GM21526 (cell line): ENCODE data around the gene MAPKAPK2.
A peak's percentile ranks its signal among the peaks of the same experiment; 100 is the strongest.
"Not testable (repeated sequence)": the region's sequence is repeated elsewhere in the genome, so short reads cannot be mapped to it uniquely, and the experiment has no call there.

Source experiments
- ATAC-seq: cut with Tn5 transposase; IDR thresholded peaks from one replicate; pipeline ENCODE4 v1.9.1; 2021; ENCODE audit warnings: moderate library complexity; ENCODE audit not compliant: unreplicated experiment, low FRiP score

The MAPKAPK2 gene

DNA sequence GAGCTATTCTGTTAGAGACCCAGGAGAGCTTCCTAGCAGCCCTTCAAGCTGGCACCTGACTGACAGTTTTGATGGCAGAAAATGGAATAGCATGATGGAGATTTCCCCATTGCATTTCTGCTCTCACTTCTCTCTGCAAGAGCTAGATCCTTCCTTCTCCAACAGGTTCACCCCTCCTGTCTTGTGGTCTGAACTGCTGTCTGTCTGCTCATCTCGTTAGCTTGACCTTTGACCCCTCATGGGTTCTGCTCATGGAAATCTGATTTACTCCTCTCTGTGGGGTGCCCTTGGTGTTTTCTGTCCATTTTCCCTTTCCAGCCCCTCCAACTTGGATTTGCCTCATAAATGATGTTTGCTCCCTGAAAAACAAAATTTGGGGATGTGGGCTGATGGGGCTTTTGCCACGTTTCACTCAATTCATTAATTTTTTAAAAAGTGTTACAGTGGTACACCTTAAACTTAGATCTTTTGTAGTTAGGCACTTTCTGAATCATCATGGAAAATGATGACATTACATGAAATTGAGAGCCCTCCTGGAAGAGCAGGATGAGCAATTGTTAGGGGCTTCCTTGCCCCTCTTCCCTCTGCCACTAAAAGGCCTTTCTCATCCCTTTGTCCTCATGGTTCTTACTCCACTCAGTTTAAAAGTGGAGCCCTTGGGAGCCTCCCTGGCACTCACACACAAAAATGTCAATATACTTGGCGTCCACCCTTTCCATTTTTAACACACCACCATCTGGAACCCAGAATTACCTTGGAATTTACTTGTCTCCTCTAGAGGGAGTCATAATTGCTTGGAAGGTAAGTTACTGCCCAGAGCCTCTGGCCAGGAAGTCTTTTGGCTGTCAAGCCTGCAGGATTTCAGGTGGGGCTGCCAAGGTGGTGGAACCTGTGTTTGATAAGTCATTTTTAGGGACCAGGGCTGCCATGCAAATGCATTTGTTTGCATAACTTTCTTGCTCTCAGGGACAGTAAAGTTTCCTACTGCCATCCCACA lies 54.0 kb downstream of the MAPKAPK2 start:
- ATAC-seq: peak; percentile 7

DNA sequence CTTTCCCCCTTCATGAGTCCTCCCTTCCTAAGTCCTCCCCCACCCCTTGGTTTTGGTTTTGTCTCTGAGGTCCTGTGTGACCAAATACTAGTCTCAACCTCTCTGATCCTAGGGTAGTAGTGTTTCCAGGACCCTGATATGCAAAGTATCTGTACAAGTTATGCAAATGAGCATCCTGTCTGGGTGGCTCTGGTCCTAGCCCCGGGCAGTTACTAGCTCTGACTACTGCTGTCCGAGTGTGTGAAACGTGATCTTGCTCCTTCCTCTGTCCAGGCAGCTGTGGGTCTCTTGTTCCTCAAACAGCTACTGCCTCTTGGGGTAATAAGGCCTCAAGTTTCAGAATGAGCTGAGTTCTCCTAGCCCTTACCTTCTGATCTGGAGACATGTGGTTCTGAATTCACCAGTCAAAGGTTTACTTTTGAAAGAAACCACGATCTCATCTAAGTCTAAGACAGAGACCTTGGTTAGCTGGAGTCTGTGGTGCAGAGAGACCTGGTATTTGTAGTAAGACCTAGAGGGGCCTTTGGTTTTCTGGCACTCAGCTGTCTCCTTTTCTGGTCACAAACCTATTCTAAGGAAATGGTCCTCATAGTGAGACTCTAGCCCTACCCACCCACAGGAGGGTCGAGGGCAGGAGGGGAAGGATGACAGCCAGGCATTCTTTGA lies 54.8 kb downstream of the MAPKAPK2 start:
- ATAC-seq: peak; percentile 78

DNA sequence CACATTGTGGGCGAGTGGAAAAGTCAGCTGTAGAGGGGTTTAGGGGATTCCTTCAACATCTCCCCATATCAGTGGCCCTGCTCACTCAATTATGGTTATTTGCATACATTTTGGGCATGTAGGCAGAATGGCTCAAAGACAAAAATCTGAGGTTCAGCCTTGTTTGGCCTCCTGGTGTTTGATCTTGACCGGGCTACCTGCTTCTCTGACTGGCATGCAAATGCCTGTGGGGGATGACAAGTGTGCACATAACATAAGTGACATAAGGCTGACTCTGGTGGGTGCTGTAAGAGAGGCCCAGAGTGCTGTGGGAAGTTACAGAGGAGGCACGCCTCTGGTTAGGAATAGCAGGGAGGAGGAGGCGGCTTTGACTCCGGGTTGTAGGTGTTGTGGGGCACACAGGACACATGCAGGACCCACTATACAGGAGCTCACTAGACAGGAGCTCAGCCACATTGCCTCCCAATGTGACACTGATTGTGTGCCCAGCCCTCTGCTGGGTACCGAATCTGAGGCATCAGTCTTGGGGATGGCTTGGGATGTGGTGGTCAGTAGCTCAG lies 56.5 kb downstream of the MAPKAPK2 start:
- no peak for ATAC-seq

DNA sequence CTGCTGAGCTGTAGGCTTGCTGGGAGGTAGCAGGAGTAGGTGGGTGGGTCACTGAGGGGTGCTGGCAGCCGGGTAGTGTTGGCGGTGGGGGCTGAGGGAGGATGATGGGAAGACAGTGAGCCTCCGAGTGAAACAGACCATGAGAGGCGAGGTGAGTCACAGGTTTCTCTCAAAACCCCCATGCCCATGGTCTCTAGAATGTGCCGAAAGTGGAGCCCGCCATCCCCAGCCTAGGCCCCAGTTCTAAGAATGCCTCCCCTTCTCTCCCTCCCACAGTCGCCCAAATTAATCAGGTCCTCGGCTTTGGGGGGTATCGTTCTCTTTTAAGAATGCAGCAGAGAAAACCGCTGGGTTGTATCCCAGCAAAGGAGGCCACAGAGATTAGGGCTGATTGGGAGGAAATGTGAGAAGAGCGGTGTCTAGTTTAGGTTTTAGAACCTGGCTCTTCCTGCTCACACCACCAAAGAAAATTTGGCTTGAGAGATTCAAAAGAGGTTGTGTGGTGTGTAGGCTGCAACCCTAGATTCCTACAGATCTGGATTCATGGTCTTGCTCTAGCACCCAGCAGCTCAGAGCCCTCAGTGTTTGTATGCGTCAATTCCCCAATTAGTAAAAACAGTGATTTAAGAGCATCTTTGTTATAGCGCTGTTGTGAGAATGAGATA lies 58.1 kb downstream of the MAPKAPK2 start:
- ATAC-seq: no peak

DNA sequence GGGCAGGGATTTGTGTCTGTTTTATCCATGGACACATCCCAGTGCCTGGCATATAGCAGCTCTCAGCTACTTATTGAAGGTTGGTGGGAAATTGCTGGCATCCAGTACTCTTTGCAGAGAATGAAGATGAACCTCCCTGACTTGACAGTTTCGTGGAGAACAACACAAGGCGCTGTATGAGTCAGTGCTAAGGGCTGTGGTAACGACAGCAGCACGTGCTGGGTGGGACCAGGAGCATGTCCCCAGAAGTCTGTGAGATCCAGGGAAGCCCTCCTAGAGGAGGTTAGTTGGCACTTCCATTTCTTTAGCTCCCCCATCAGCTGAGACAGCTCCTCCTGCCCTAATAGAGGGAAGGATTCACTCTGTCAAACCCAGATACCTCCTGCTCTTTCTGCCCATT lies 60.0 kb downstream of the MAPKAPK2 start:
- no peak for ATAC-seq

DNA sequence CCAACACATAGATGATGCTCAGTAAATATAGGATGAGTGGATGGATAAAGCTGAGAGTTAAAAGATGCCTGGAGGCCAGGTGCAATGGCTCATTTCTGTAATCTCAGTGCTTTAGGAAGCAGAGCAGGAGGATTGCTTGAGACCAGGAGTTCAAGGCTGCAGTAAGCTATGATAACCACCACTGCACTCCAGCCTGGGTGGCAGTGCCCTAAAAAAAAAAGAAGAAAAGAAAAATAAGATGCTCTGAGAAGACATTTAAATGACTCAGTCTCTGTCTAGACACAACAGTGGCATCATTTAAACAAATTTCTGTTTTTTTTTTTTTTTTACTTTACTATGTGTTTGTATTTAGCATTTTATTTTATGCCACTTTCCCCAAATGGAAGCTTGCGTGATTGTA lies 60.6 kb downstream of the MAPKAPK2 start:
- ATAC-seq: no peak

DNA sequence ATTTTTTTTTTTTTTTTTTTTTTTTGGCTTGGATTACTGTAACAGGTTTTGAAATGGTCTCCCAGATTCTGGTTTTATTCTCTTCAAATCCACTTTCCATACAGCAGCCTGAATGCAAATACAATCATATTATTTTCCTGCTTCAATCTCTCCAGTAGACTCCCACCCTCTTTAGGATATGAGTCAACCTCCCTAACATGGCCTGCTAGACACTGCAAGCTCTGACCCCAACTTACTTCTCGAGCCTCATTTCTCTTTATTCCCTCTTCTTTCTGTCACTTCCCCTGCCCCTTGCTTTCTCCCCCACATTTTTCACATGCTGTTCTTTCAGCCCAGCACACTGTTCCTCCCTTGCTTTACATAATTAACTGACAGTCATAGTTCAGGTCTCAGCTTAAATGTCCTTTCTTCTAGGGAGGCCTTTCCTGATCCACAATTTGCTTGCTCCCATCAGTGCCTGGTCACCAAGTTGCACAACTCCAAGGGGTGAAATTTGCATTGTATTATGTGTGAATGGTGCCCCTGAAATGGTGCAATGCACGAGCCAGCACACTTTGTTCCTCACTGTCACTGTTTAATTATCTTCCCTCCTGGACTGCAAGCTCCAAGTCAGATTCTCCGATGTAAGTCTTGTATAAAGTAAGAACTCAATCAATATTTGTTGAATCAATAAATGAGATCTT lies 63.8 kb downstream of the MAPKAPK2 start:
- no peak for ATAC-seq

DNA sequence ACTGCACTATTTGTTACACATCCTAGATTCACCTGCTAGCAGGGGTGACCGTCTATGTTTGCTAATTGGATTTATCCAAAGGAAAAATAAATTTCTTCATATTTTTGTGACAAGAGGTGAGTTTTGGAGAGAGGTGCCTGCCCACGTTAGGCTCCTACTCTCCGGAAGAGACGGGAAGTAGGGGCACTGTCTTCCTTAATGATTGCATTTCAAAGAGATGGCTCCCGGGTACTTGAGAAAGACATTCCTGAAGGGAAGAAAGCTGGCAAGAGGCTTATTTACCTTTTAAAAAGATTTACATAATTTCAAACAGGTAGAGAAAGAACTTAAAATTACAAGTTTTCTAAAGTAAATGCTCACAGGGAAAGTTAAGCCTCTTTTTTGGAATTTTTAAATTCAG lies 67.2 kb downstream of the MAPKAPK2 start:
- no peak for ATAC-seq

DNA sequence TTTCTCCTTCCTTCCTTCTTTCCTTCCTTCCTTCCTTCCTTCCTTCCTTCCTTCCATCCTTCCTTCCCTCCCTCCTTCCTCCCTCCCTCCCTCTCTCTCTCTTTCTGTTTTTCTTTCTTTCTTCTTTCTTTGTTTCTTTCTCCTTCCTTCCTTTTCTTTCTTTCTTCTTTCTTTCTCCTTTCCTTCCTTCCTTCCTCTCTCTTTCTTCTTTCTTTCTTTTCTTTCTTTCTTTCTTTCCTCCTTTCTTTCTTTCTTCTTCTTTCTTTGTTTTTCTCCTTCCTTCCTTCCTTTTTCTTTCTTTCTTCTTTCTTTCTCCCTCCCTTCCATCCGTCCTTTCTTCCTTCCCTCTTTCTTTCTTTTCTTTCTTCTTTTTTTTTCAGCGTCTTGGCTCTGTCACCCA lies 67.8 kb downstream of the MAPKAPK2 start:
- no peak for ATAC-seq

DNA sequence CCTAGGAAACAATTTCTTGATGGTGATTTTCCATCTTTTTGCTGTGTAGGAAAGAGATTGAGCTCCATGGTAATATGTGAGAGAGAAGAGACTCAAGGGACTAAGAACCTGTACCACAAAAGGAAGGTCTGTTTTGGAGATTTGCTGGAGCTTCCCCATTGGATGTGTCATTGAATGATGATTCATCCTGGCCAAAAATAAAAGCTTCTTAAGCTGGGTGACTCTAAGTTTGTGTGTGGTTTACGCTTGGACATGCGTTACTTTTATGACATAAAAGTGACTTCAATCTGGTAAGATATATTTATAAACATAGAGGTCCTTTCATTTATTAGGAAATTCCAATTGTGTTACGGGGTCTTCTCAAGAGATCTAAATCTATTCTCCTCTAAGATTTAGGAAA lies 68.4 kb downstream of the MAPKAPK2 start:
- no peak for ATAC-seq

DNA sequence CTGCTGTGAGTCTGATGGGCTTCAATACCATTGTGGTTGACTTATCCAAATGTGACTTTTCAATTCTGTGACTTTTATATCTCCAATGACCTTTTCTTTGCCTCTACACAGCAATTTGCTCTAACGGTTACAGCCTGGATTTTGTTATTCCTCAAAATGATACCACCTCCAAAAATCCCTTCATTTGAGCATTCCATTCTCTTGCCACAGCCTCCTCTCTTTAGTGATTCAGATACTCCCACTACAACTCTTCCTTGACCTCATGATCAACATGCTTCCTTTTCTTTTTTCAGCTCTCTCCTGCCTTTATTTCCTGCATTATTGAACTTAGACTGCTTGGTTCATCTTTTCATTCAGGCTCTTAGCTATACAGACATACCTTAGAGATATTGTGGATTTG lies 69.3 kb downstream of the MAPKAPK2 start:
- ATAC-seq: no peak

DNA sequence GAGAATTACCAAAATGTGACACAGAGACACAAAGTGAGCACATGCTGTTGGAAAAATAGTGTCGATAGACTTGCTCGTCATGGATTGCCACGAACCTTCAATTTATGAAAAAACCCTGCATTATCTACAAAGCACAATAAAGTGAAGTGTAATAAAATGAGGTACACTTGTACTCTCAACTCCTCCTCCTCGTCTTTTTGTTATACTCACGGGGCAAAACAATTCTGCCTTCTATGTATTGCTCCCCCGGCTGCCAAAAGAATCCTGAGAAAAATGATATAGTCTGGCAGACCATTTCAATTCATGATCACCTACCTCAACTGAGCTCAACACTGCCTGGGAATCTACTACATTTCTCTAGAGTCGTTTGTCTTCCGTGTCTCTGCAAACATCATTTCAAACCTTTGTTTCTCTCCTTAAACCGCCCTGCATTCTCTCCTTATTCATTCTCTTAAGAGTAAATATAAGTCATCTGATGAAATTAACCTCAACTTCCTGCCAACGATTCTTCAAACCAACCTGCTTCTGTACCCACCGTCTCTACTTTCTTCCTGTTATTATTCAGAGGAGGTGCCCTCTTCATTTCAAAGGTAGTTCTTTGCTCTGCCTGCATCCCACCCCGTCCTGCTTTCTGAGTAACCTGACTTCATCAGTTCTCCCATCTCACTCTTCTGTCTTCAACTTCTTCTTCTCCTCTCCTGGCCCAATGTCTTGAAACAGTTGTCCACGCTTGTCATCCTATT lies 73.0 kb downstream of the MAPKAPK2 start:
- ATAC-seq: no peak

DNA sequence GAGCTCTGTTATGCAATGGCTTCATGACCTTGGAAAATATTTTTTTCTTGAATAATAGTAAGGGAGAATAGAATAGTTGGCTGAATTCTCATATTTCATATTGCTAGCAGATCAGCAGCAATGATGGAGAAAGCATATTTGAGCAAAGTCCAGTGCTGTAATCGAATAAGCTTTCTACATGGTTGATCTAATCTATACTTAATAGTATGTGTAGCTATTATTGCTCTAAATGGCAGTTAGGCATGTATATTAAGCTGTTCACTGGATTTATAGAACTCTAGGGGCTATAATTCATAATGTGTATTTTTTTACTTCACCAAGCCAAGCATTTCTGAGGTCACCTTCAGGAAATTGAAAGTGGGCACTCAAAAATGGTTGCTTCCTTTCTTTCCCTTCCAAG lies 75.9 kb downstream of the MAPKAPK2 start:
- no peak for ATAC-seq

DNA sequence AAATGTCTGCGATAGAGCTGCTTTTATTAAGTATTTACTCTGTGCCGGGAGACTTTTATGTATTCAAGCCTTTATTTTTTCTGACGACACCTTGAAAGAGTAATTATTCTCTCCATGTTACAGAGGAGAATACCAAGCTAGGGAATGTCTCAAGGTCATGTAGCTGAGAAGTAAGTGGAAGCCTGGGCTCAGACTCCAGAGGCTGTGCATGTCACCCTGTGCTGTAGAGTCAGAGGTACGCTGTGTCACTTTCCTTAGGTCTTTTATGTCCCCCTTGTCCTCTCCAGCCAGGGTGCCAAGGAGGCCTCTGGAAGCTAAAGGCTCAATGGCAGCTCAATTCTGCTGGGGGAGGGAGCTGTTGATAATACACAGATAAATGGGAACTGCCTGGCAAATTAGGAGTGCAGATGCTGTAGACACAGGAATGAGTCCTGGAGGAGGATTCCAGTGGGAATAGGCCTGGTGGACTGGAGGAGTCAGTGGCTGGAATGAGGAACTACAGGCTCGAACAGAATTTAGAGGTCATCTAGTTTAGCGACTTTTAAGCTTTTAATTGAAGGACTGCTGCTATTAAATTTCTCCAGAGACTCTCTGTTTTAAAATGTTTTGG lies 76.6 kb downstream of the MAPKAPK2 start:
- no peak for ATAC-seq

DNA sequence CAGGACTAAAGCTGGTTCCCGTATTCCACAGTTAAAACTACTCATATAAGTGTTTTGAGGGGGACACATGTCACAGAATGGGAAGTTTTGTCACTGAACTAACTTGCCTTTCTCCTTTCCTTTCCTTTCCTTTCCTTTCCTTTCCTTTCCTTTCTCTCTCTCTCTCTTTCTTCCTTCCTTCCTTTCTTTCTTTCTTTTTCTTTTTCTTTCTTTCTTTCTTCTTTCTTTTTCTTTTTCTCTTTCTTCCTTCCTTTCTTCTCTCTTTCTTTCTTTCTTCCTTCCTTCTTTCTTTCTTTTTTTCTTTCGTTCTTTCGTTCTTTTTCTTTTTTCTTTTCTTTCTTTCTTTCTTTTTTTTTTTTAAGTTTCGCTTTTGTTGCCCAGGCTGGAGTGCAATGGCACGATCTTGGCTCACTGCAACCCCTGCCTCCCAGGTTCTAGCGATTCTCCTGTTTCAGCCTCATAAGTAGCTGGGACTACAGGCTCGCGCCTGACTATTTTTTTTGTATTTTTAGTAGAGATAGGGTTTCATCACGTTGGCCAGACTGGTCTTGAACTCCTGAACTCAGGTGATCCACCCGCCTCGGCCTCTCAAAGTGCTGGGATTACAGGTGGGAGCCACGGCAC lies 78.1 kb downstream of the MAPKAPK2 start:
- not testable (repeated sequence) for ATAC-seq

DNA sequence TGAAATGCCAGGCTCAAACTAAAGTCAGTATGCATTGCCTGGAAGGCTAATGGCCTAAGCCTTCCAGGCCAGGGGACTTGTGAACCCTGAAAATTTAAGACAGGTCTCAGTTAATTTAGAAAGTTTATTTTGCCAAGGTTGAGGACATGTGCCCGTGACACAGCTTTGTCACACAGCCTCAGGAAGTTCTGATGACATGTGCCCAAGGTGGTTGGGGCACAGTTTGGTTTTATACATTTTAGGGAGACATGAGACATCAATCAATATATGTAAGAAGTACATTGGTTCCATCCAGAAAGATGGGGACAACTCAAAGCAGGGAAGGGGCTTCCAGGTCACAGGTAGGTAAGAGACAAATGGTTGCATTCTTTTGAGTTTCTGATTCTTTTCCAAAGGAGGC lies 81.1 kb downstream of the MAPKAPK2 start:
- not testable (repeated sequence) for ATAC-seq

DNA sequence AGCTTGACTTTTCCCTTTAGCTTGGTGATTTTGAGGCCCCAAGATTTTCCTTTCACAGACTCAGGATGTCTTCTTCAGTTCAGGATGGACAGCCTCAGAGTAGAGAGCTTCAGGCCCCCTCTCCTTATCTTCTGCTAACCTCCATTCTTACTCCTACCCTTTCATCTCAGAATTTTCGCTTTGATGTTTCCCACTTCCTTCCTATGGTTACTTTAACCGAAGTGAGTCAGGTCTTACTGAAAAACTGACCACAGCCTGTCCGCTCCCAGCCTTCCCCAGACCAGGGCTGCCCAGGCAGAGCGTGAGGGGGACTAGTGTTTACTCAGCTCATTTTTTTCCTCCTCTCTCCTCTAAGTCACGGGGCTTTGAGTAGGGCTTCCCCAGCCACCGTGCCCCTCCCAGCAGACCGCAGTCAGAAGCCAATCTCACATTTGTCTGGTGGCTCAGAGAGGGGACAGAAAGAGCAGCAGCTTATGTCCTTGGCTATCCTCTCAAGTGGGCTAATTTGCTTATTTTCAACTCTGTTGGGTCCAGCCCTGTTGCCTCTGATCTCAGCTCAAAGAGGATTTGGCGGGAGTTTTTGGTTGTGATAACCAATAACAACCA lies 81.6 kb downstream of the MAPKAPK2 start:
- ATAC-seq: peak; percentile 36
